RPMI7951 (cell line): ENCODE results near the gene TXNDC15. TPM values are rescaled to one million over a fixed set of nuclear protein-coding genes. Genes with fewer than 3 reads are reported as not detected.

Source experiments
- DNase-seq: peaks from one replicate; pipeline ENCODE4 v3.0.0-alpha.2; 2012; ENCODE audit warnings: low read depth
- total RNA-seq: library from RNA; depleted of rRNA; stranded (reverse); fragments of >200 nt; shearing (Covaris generic); gene quantifications from 2 replicates; pipeline ENCODE4 v1.2.3, GENCODE V29; 2014; rRNA removed

The TXNDC15 gene
- total RNA-seq, 1 experiment from 2014 or later = 104 TPM

GRCh38 chr5:134917070-134917815 lies 43.1 kb downstream of the TXNDC15 start:
- no peak for DNase-seq

DNA sequence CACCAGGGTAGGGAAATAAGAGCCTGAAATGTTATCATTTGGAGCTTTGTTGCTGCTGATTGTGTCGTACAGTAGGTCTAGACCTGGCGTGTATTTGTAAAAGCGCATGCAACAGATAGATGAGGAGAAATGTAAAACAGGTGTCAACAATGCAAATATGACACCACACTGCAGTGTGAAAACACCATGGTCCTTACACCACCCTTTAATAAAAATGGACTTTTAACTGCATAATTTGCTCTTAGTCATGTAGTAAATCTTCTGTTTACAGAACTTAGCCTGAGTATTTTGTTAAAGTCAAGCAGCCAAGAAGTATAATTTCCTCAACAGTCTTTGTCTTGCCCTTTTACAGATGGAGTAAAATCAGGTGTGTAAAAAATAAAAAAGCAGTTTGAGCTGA lies 44.7 kb downstream of the TXNDC15 start:
- DNase-seq = no peak

- DNase-seq = no peak
These were observed 46.8 kb downstream of the TXNDC15 start for GRCh38 chr5:134920848-134921575.

GRCh38 chr5:134932508-134932907 lies 58.3 kb downstream of the TXNDC15 start:
- no peak for DNase-seq

- DNase-seq = no peak
These were observed 60.0 kb downstream of the TXNDC15 start for GRCh38 chr5:134934202-134934601.

DNA sequence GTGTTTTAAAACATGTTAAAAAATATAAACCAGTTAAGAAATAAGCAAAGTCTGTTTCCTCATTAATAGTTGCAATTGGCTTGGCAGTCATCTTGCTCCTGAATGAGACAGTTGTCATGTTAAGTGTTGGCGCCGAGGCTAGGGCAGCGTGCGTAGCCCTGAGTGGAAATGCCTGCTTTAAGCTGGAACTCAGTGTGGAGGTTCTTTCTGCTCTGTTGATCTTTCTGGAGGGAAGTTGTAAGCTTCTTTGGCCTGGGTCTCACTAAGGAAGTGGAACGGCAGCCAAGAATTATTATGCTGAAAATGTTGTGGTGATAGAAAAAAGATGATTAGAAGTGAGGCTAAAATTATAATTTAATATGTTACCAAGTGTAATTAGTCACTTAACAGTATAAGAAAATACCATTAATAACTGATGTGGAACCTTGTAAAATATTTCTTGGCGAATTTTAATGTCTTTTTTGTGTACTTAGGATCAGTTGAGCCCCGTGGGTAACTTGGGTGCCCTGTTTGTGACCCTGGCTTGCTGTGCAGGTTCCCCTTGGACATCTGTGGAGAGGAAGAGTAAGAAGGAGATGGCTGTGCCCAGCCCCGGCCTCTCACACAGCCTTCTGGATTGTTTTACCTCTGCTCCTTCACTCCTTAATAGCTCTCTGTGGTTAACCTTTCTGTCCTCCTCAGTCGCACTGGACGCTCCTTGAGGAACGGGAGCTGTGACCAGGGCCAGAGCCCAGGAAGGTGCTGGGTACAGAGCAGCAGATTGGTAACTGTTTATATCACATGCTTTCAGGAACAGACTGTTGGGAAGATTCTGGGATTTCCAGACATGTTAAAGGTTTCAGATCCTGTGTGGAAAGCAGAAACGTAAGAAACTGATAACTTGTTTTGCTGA lies 61.8 kb downstream of the TXNDC15 start:
- no peak for DNase-seq

DNA sequence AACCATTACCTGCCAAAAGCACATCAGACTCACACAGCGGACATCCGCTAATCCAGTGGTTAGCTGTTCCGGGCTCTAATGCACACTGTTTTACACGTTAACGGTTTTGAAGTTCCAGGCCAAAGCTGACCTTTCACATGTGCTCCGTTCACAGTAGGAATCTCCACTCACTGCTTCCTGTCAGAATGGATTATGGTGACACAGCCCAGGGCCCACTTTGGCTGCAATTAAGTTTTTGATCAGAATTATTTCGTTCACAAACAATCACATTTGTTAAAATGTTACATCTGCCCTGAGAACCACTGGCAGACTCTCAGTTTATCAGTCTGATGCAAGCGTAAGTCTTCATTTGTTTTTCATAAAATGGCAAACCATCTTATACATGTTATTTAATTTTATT lies 63.4 kb downstream of the TXNDC15 start:
- no peak for DNase-seq

- DNase-seq = no peak
These were observed 63.9 kb downstream of the TXNDC15 start for GRCh38 chr5:134938030-134938429.

DNA sequence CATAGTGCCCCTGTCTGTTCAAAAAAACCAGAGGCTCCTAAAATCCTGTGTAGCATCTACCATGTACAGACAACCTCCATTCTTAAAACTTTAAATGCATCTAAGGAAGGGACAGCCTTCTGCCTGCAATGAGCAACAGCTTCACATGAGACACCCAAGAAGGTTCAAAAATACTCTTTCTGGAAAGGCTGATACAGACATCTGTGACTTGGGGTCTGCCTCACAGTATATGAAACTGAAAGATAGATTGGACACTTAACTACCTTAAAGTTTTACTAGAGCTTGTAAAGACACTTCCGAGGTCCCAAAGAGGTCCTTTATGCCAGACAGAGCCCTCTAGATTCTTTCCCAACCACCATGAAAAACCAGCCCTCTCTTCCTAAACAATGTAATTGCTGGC lies 65.3 kb downstream of the TXNDC15 start:
- no peak for DNase-seq

DNA sequence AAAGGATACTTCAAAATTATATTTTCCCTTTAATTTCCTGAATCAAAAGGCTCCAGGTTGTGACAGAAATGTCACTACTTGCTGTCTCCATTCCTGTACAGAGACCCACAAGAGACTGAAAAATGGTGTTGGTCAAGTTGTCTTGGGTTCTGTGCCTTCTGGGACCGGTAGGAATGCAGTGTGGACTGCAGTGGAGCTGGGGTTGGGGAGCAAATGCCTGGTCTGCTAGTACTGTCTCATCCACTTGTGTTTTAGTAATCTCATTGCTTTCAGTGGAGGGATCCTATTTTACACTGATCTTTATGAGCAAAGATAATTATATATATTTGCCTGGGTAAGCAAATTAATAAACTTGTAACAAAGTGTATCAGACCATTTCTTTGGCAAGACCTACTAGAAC lies 69.4 kb downstream of the TXNDC15 start:
- no peak for DNase-seq

DNA sequence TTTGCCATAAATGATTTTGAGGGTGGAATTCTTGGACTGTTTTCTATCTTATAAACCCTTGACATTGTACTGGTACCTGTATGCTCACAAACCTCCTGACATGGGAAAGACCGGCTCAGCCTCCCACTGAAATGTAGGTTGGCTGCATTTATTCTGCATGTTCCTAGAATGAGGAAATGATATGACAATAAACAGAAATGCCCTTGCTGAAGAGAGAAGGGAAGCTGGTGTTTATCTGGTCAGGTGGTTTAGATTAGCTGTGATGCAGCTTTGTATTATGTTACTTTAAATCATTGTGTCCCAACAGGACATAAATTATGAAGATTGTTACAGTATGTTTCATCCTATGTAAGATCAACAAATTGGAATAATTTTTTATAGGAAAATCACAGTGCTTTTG lies 70.5 kb downstream of the TXNDC15 start:
- no peak for DNase-seq

GRCh38 chr5:134945041-134945440 lies 70.9 kb downstream of the TXNDC15 start:
- no peak for DNase-seq

- peak; percentile 31 for DNase-seq
These were observed 74.7 kb downstream of the TXNDC15 start for GRCh38 chr5:134948911-134949310.

DNA sequence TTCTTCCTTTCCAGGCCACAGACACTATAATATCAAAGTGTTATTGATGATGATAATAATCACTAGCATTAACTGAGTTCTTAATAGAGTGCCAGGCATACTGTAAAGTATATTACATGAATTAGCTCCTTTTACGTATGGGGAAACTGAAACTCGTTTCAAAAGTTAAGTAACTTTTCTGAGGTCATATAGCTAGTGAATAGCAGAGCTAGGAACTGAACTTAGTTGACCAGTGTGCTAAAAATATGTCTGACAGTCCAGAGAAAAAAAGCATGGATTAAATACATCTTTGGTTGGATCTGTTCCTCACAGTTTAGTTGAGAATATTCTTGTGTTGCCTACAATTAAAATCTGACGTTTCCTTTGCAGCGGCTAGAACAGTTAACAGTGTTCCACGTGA lies 75.1 kb downstream of the TXNDC15 start:
- no peak for DNase-seq

Other genes with a start within 250 kb of the TXNDC15 start
- 42.4 and 69.1 TPM in 2 replicates for gene SAR1B, start 241.5 kb upstream of the TXNDC15 start, total RNA-seq
- gene SEC24A, start 225.6 kb upstream of the TXNDC15 start, total RNA-seq = 18.6 and 24.4 TPM in 2 replicates
- 21.5 and 21.7 TPM in 2 replicates for gene CAMLG, start 135.8 kb upstream of the TXNDC15 start, total RNA-seq
- 17.8 and 28.0 TPM in 2 replicates for gene DDX46, start 115.6 kb upstream of the TXNDC15 start, total RNA-seq
- 40.6 and 47.0 TPM in 2 replicates for gene C5orf24, start 28.4 kb upstream of the TXNDC15 start, total RNA-seq
- 4.1 and 4.9 TPM in 2 replicates for gene PCBD2, start 30.8 kb downstream of the TXNDC15 start, total RNA-seq
- gene CATSPER3, start 93.5 kb downstream of the TXNDC15 start, total RNA-seq = not detected in 2 replicates
- gene PITX1, start 159.9 kb downstream of the TXNDC15 start, total RNA-seq = 0.49 TPM in 1 of 2 replicates, not detected in the other